Measurements from ENCODE around the gene DDB1. TPM values are rescaled to one million over a fixed set of nuclear protein-coding genes. Genes with fewer than 3 reads are reported as not detected.
A peak's percentile ranks its signal among the peaks of the same experiment; 100 is the strongest.

Gene DDB1
- total and polyA plus RNA-seq, 9 of the 15 experiments (the other 6 are each of a cell fraction or from before 2014, with no cell fraction given), result 172 to 361 (median 266) TPM

DNA sequence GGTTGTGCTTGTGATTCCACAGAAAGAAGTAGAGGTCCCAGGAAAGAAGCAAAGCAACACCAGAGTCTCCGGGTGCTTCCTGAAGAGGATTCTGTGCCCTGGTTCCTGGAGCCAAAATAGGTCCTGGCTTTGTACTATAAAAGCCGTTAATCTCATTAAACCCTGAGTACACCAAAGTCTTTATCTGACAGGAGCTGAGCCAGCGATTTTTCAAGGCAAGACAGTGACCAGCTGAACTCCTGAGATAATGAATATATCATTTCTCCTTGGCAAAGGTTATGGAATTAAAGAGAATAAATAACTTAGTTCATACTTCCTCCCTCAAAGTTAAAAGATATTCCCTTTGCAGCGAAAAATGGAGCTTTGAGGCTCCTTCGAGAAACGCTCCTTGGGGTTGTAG, 34.5 kb upstream of the DDB1 start (continued):
- TF ChIP-seq CCNT2 (IDR thresholded peaks at IDR 0.05; ENCODE audit: borderline replicate concordance, extremely low read depth, insufficient read length, low read depth, low read length) (peak; percentile 36), ZFPM2 (CRISPR knock-in tag; IDR thresholded peaks at IDR 0.05) (no peak), MTA3 (IDR thresholded peaks at IDR 0.05; ENCODE audit: borderline replicate concordance) (no peak), SIRT6 (IDR thresholded peaks at IDR 0.05; ENCODE audit: low read depth, low read length) (no peak), CBFA2T2 (conservative IDR thresholded peaks at IDR 0.05) (peak; percentile 62), SPI1 (IDR thresholded peaks at IDR 0.05; ENCODE audit: borderline replicate concordance, low read depth, low read length) (no peak), RAD21 (CRISPR knock-in tag; conservative IDR thresholded peaks at IDR 0.05 in 1 of 2, IDR thresholded peaks at IDR 0.05 in 1 of 2) (no peak), FOXK2 (conservative IDR thresholded peaks at IDR 0.05 in 1 of 2, IDR thresholded peaks at IDR 0.05 in 1 of 2; ENCODE audit: low read depth in 2 of 2) (no peak), ZC3H8 (IDR thresholded peaks at IDR 0.05) (no peak), MCM5 (IDR thresholded peaks at IDR 0.05; ENCODE audit: low read depth) (no peak), ZNF12 (CRISPR knock-in tag; IDR thresholded peaks at IDR 0.05) (no peak), NR2C2 (CRISPR knock-in tag; IDR thresholded peaks at IDR 0.05) (no peak), NR2C2 (tag; IDR thresholded peaks at IDR 0.05) (peak; percentile 25; the same call in 1 of the 2 replicates), RBM34 (IDR thresholded peaks at IDR 0.05; ENCODE audit: borderline replicate concordance, insufficient read depth, low read length) (no peak), FOSL1 (tag; conservative IDR thresholded peaks at IDR 0.05) (0 out of 2 replicates have a peak, but pooled peaks have one; percentile 32), WHSC1 (IDR thresholded peaks at IDR 0.05; ENCODE audit: low read length) (no peak), MAFG (tag; conservative IDR thresholded peaks at IDR 0.05) (peak; percentile 92), SMC3 (conservative IDR thresholded peaks at IDR 0.05; ENCODE audit: insufficient read depth, low read depth, low read length) (no peak)
- TF ChIP-seq, protein P1, sequence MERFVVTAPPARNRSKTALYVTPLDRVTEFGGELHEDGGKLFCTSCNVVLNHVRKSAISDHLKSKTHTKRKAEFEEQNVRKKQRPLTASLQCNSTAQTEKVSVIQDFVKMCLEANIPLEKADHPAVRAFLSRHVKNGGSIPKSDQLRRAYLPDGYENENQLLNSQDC (CRISPR knock-in tag; IDR thresholded peaks at IDR 0.05), result no peak
- TF ChIP-seq, protein P2, sequence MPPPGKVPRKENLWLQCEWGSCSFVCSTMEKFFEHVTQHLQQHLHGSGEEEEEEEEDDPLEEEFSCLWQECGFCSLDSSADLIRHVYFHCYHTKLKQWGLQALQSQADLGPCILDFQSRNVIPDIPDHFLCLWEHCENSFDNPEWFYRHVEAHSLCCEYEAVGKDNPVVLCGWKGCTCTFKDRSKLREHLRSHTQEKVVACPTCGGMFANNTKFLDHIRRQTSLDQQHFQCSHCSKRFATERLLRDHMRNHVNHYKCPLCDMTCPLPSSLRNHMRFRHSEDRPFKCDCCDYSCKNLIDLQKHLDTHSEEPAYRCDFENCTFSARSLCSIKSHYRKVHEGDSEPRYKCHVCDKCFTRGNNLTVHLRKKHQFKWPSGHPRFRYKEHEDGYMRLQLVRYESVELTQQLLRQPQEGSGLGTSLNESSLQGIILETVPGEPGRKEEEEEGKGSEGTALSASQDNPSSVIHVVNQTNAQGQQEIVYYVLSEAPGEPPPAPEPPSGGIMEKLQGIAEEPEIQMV (tag; conservative IDR thresholded peaks at IDR 0.05; ENCODE audit: low read depth), result no peak
- TF ChIP-seq, protein P3, sequence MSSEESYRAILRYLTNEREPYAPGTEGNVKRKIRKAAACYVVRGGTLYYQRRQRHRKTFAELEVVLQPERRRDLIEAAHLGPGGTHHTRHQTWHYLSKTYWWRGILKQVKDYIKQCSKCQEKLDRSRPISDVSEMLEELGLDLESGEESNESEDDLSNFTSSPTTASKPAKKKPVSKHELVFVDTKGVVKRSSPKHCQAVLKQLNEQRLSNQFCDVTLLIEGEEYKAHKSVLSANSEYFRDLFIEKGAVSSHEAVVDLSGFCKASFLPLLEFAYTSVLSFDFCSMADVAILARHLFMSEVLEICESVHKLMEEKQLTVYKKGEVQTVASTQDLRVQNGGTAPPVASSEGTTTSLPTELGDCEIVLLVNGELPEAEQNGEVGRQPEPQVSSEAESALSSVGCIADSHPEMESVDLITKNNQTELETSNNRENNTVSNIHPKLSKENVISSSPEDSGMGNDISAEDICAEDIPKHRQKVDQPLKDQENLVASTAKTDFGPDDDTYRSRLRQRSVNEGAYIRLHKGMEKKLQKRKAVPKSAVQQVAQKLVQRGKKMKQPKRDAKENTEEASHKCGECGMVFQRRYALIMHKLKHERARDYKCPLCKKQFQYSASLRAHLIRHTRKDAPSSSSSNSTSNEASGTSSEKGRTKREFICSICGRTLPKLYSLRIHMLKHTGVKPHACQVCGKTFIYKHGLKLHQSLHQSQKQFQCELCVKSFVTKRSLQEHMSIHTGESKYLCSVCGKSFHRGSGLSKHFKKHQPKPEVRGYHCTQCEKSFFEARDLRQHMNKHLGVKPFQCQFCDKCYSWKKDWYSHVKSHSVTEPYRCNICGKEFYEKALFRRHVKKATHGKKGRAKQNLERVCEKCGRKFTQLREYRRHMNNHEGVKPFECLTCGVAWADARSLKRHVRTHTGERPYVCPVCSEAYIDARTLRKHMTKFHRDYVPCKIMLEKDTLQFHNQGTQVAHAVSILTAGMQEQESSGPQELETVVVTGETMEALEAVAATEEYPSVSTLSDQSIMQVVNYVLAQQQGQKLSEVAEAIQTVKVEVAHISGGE (CRISPR knock-in tag; IDR thresholded peaks at IDR 0.05), result peak in 1 of 3 experiments; percentile 61; a peak in 2 of 6 replicates
- TF ChIP-seq, protein P4, sequence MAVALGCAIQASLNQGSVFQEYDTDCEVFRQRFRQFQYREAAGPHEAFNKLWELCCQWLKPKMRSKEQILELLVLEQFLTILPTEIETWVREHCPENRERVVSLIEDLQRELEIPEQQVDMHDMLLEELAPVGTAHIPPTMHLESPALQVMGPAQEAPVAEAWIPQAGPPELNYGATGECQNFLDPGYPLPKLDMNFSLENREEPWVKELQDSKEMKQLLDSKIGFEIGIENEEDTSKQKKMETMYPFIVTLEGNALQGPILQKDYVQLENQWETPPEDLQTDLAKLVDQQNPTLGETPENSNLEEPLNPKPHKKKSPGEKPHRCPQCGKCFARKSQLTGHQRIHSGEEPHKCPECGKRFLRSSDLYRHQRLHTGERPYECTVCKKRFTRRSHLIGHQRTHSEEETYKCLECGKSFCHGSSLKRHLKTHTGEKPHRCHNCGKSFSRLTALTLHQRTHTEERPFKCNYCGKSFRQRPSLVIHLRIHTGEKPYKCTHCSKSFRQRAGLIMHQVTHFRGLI (CRISPR knock-in tag; IDR thresholded peaks at IDR 0.05), result 0 out of 2 replicates have a peak, but pooled peaks have one; percentile 26
